Measurements from ENCODE around the gene MATK.
"Not testable (repeated sequence)": the region's sequence is repeated elsewhere in the genome, so short reads cannot be mapped to it uniquely, and the experiment has no call there.

Gene MATK

DNA sequence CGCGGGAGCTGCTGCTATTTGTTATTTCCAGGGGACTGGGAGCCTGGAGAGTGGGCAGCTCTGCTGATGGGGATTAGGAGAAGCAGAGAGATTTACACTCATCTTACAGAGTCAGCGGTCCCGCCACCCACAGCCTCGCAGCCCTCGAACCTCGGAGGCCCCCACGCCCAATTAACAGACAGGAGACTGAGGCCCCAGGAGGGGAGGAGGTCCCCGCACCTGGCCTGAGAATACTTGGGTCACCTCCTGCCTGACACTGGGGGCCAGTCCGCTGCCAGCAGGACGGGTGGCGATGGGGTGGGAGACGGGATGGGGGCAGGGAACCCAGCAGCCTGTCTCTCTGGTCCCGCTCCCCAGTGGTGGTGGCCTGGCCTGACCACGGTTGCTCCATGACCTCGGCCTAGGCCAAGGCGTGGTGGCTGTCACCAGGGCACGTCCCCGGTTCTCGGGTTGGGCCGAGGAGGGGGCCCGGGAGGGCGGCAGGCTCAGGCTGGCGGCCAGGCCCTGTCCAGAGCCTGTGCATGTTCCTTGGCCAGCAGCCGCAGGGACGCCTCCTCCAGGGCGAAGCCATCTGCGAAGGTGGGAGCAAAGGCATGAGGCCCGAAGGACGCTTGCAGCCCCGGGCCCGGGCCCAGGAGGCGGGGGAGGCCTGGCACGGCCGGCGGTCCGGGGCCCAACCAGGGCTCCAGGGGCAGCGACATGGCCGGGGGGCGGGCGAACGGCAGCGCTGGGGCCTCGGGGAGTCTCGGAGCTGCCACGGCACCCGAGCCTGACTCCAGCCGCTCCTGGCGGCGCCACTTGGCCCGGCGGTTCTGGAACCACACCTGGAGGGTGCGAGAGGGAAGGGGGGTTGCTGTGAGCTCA lies 15.8 kb downstream of the MATK start:
- no peak for FAIRE-seq

DNA sequence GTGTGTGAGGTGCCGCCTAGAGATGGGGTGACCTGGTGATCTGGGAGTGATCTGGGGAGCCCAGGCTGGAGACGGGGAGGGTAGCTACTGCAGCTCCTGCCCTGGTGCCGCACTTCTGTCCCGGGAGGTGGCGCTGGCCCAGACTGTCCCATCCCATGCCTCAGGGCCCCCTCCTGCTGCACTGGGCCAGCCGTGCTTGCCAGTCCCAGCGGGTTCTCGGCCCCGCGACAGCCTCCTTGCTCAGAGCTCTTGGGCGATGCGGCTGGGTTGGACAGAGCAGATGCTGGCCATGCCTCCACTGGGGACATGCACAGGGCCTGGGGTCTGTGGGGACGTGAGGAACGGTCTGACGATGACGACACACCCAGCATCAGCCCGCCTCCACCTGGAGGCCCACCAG lies 16.7 kb downstream of the MATK start:
- no peak for FAIRE-seq

DNA sequence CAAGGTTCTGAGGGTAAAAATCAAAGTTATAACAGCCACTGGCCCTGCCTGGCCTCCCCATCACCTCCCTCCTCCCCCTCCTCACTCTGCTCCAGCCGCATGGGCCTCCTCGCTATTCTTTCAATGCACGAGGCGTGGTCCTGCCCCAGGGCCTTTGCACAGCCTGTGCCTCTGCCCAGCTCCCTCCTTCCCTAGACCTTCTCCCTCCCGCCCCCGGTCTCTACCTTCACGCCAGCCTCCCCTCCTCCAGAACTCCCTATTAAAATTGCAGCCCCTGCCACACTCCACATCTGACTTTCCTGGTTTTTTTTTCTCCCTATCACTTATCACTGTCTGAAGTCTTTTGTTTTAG lies 17.5 kb downstream of the MATK start:
- no peak for FAIRE-seq

DNA sequence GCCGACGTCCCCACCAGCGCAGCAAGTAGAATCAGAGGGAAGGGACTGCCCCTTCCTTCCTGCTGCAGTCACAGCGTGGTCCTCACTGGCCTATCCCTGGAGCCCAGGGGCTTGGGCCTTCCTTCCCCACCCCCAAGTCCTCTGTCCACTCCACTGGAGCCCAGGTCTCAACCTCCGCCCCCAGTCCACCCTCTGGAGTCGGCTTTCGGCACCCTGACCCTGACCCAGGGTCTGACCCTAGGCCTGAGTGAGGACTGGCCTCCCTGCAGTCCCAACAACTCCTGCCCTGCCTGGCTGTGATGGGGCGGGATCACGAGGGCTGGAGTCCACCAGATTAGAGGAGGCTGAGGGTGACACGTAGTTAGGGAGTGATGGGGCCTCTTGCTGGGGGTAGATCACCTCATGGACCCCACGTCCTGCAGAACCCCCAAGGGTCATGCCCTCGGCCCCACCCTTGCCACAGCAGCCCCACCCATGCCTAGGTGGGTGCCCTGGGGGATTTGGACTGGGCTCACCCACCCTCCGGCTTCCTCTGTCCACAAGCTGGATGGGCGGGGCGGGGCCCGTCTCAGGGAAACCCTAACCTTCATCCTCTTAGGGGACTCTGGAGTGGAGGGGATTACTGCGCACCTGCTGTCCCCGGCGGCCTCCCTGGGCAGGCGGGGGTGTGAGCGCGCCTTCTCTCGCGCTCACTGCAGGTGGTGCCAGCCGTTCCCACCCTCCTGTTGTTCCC lies 18.0 kb downstream of the MATK start:
- no peak for FAIRE-seq

DNA sequence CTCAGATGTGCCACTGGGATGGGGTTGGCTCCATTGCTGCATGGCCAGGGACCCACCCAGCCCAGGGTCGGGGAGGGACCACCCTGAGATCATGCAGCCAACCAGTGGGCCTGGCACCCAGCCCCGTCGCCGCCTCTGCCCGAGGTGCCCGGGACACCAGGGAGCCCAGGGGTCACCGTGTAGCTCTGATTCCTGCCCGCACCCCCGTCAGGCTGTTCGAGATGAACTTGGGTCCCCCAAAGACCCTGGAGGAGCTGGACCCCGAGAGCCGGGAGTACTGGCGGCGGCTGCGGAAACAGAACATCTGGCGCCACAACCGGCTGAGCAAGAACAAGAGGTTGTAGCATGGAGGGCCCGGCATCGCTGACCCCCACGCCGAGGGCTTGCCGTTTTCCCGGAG lies 19.1 kb downstream of the MATK start:
- no peak for FAIRE-seq

DNA sequence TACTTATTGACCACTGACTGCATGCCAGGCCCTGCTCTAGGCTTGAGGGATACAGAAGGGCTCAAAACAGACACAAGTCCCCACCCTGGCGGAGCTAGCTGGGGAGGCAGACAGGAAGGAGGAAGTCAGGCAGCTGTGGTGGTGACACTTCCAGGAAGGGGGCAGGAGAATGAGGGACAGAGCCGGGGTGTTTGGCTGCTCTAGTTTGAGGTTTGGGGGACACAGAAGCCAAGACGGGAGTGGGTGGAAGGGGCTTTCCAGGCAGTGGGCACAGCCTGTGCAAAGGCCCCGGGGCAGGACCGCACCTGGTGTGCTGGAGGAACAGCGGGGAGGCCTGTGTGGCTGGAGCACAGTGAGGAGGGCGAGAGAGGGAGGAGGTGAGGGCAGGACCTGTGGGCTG lies 19.7 kb downstream of the MATK start:
- FAIRE-seq, result no peak

DNA sequence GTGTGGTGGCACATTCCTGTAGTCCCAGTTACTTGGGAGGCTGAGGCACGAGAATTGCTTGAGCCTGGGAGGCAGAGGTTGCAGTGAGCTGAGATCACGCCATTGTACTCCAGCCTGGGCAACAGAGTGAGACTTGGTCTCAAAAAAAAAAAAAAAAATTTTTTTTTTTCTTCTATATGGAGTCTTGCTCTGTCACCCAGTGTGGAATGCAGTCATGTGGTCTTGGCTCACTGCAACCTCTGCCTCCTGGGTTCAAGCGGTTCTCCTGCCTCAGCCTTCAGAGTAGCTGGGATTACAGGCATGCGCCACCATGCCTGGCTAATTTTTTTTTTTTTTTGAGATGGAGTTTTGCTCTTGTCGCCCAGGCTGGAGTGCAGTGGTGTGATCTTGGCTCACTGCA lies 20.4 kb downstream of the MATK start:
- not testable (repeated sequence) for FAIRE-seq

DNA sequence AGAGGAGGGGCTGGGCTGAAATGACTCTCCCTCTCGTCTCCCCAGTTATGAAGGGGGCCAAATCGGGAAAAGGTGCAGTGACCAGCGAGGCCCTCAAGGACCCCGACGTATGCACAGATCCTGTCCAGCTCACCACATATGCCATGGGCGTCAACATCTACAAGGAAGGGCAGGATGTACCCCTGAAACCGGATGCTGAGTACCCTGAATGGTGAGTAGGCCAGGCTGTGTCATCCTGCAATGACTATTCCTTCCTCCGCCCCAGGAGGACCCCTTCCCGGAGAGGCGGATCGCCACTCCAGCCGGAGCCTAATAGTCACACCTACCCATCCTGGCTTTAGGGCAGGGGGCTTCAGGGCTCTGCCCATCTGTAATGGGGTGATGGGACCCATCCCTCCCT lies 21.1 kb downstream of the MATK start:
- no peak for FAIRE-seq

DNA sequence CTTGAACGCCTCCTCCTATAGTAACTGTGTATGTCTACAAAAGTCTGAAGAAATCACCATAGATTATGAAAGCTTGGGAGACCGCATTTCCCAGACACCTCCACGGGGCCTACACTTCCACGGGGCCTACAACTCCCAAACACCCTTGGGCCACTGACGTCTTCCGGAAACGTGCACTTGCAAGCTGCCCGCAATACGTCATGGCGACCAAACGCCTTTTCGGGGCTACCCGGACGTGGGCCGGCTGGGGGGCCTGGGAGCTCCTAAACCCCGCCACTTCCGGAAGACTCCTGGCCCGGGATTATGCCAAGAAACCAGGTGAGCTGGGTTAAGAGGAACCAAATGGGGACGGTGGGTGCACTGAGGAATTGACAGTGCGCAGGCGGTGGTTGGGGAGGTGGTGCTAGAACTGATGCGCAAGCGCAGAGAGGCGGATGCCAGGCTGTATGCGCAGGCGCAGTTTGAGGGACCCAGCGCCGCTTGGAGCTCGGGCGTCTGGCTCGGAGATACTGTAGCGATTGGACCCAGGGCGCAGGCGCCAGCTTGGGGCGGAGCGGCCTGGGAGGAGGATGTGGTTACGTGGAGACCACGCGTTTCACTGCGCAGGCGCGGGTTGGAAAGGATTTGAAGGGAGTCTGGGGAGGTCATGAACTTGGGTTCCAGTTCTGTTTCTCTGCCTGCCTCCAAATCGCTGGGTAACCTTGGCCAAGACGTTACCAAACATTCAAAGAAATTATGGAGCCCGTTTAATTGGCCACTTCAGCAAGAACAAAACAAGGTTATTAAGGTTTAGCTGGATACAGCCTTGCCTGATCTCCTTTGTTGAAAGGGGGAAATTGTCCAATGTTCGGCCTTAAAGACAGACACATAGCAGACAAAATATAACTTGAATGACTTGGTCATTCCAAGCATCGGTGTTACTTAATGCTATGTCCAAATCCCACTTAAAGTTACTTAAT lies 23.4 kb downstream of the MATK start, which contains the start of gene MRPL54:
Gene MRPL54, plus strand, starts transcription at position 182 of the 959 bp plus-strand sequence. Its CDS starts 19 bp downstream, at position 201.
- FAIRE-seq, result peak; percentile 94

DNA sequence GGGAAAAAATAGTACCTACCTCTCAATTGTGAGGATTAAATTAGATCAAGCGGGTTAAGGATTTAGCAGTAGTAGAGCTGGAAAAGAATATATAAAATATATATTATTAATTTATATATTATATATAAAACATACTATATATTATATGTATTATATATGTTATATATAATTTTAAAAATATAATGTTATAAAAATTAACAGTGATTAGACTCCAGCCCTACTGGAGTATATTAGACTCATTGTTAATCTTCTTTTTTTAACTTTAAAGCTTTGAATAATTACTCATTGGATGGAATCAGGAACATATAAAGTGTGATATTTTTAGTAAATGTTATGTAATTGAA lies 24.1 kb downstream of the MATK start:
- no peak for FAIRE-seq

DNA sequence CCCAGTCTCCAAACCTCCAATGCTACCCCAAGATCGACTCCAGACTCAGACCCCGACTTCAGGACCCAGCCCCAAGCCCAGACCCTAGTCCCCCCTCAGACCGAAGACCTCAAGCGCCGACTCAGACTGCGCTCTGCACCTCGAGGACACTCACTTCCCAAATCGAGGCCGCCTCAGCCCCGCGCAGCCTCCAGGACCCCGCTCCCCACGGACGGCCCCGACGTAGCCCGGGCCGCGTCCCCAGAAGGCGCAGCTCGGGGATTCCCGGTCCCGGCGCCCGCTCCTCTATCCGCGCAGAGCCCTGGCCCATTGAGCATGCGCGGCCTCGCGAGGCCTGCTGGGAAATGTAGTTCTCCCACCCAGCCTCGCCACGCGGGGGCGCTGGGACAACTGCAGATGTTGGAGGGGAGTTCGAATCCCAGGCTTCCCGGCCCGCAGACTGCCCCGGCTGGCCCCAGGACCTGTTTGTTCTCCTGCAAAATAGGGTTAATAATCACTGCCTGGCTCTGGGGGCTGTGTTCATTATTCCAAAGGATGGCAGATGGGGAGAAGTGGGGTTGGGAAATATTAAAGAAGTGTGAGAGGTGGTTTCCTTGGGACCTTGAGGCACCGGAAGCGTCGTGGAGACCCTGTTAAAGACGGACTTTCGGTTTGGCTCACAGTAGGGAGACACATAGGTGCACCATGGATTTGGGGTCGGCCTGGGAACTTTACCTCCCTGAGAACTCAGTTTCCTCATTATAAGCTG lies 24.6 kb downstream of the MATK start, which contains the start of gene APBA3:
Gene APBA3, minus strand, starts transcription at position 311 of the 748 bp plus-strand sequence. CDS start 1,428 bp downstream, outside the sequence.
- FAIRE-seq, result no peak

DNA sequence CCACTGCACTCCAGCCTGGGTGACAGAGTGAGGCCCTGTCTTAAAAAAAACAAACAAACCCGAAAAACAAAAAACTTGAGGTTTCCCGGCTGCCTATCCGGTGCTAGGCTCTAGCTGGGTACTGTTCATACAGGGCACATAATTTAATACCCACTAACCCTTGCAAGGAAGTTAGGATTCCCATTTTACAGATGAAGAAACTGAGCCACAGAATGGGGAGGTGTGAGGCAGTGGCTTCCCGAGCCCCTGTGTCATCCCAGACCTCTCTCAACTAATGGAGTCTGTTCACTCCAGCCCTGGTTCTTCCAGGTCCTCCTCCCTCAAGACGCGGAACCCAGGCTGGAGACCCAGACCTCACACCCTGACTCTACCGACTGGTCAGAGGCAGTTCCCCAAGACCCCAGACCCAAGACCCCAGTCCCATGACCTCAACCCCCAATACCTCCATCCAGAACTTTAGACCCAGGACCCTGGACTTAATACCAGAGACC lies 25.3 kb downstream of the MATK start:
- FAIRE-seq, result no peak

DNA sequence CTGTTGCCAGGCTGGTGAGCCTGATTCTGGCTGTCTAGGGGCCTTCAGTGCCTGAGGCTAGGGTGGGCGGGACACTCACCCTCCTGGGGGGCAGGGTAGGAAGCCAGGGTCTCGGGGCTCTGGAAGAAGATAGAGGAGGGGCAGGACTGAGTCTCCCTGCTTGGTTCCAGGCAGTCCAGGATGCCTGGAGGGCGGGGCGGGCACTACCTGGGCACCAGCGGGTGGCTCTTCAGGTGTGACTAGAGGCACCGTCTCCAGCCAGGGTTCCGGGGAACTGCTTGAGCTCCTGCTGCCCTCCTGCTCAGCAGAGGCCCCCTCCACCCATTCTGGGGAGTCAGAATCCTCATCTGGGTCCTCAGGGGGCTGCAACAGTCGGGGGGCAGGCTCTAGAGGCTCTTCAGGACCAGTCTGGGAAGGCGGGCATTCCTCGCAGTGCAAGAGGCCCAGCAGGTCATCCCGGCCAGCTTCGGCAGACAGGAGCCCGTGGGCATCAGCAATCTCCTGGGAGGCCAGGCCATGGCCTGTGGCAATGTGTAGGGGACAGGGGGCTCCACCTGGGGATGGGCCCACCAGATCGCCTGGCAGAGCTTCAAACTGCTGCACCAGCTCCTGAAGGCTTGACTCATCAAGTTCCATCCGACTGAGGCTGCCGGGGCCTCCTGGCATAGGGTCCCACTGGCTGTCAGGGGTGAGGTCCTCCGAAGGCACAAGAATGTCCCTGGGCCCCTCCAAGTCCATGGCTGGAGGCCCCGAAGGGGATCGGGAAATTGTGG lies 26.5 kb downstream of the MATK start:
- no peak for FAIRE-seq

DNA sequence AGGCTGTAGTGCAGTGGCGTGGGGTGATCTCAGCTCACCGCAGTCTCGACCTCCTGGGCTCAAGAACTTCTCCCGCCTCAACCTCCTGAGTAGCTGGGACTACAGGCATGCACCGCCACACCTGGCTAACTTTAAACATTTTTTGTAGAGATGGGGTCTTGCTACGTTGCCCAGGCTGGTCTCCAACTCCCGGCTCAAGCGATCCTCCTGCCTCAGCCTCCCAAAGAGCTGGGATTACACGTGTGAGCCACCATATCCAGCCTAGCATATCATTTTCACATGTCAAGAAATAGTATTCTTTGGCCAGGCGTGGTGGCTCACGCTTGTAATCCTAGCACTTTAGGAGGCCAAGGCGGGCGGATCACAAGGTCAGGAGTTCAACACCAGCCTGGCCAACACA lies 27.9 kb downstream of the MATK start:
- not testable (repeated sequence) for FAIRE-seq

DNA sequence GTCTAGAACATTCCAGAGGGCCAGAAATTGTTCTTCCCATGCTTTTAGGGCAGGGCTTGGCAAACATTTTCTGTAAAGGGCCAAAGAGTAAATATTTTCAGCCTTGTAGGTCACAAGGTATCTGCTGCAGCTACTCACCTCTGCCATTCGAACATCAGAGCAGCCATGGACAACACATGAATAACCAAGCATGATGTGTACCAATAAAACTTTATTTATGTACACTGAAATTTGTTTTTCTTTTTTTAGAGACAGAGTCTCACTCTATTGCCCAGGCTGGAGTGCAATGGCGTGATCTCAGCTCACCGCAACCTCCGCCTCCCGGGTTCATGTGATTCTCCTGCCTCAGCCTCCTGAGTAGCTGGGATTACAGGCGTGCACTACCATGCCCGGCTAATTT lies 28.5 kb downstream of the MATK start:
- FAIRE-seq, result not testable (repeated sequence)

DNA sequence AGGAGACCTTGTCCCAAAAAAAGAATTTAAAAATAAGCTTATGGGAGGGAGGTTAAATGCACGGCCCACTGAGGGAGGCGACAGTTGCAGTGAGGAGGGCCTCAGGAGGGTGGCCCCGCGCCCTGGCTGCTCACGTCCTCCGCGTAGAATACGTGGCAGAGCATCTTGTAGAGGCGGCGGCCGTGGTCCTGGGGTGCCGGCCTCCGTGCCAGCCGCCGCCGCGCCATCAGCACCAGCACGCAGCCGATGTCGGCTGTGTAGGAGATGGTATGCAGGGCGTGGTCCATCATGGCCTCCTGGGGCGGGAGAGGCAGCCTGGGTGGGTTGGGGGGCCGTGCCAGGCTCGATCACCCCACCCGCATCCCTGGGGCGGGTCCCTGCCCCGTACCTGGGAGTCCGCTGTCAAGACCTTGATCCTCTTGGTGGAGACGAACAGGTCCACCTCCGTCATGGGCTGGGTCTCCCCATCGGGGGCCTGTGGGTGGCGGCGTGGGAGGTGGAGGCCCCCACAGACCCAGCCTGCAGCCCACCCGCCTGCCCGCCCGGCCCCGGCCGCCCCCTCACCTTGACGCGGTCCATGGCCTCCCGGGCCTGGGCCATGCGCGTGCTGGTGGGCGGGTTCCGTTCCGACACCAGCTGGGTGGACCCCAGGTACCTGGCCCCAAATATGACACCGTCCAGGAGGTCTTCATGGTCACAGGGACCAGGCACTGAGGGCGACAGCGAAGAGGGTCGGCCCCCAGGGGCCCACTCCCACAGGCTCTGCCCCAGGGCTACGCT lies 32.4 kb downstream of the MATK start:
- no peak for FAIRE-seq

DNA sequence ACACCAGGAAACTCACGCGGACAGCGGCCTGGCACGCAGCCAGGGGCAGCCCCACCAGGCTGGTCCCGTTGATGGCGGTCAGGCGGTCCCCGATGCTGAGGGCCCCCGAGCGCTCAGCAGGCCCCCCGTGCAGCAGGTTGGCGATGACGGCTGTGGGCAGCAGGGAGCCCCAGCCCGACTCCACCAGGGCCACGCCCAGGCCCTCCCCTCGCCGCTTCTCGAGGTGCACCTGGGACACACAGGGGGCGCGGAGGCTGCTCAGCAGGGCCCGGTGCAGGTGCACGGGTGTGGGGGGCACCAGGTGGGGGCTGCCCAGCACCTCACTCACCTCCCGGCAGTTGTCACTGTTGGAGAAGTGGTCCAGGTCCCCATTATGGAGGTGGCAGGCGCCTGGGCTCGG lies 33.7 kb downstream of the MATK start:
- FAIRE-seq, result no peak

DNA sequence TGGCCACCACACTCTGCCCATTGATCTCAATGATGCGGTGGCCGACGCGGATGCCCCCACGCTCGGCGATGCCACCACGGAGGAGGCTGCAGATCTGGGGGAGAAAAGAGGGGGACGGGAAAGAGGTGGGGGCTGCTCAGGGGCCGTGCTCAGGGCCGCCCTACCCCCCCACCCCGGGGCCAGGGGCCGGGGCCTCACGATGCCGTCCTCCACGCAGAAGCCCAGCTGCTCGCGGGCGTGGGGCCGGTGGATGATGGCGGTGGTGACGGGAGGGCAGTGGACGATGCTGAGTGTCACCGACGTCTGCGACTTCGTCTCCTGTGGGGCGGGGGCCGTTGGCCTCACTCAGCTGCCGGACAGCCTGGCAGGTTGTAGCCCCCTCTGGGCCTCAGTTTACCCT lies 34.9 kb downstream of the MATK start:
- FAIRE-seq, result no peak

DNA sequence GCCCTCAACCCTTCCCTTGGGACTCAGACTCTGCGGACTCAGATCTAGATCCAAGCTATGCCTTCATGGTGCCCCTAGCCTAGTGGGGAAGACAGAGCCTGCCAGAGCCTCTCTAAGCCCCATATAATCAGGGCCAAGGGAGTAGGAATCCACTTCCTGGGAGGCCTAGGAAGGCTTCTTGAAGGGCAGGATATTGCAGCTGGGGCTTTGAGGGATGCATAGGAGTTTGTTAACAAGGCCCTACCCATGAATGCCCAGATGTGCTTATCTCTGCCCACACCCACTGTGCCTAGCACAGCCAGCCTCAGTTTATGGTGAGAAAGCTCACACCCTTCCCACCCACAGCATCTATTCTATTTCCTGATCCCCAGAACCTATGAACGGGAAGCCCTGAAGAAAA lies 36.0 kb downstream of the MATK start:
- FAIRE-seq, result no peak

DNA sequence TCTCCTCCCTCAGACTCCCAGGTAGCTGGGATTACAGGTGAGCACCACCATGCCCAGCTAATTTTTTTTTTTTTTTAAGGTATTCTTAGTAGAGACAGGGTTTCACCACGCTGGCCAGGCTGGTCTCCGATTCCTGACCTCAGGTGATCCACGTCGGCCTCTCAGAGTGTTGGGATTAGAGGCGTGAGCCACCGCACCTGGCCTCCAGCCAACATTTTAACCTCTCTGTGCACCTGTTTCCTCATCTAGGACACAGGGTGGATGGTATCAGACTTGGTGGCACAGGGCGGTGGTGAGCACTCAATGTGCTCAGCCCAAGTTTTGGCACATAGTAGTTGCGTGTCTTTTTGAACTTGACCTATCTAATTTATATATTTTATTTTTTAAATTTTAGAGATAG lies 37.2 kb downstream of the MATK start:
- no peak for FAIRE-seq

Measured in A204.1 (cell line).